Neutrophil (primary cell): ENCODE data around the gene SLC6A7.

Experiments
- H3K27ac ChIP-seq: fragments of 200-600 bp; sonication (generic); 2 replicates; pipeline ENCODE4 v1.5.1; 2016; ENCODE audit warnings: mild to moderate bottlenecking, moderate library complexity
- H3K27me3 ChIP-seq: fragments of 200-600 bp; sonication (generic); 2 replicates; pipeline ENCODE4 v1.6.0; 2016; ENCODE audit warnings: mild to moderate bottlenecking
- H3K36me3 ChIP-seq: fragments of 200-600 bp; sonication (generic); 2 replicates; pipeline ENCODE4 v1.5.1; 2017
- H3K4me1 ChIP-seq, 2 experiments: fragments of 200-600 bp in 1 of 2; sonication (generic) in 1 of 2; 1 replicate in 1 of 2; 2 replicates in 1 of 2; pipeline versions ENCODE4 v1.5.1 to v1.6.1; 2013 to 2016; ENCODE audit warnings: low read depth in 1 of 2, low read length in 1 of 2, mild to moderate bottlenecking in 1 of 2, moderate library complexity in 1 of 2; ENCODE audit not compliant: control insufficient read depth in 1 of 2, insufficient read depth in 1 of 2
- H3K4me3 ChIP-seq, 2 experiments: fragments of 200-600 bp in 1 of 2; sonication (generic) in 1 of 2; 1 replicate in 1 of 2; 2 replicates in 1 of 2; pipeline ENCODE4 v1.5.1; 2013 to 2016; ENCODE audit warnings: low read depth in 1 of 2, low read length in 1 of 2, mild to moderate bottlenecking in 1 of 2, moderate library complexity in 1 of 2
- H3K9me3 ChIP-seq: fragments of 200-600 bp; sonication (generic); 2 replicates; pipeline ENCODE4 v1.5.1; 2016
- TF ChIP-seq, protein P1 (sequence below): fragments of 200-600 bp; sonication (generic); IDR thresholded peaks from 2 replicates; pipeline ENCODE4 v1.5.1; 2016; ENCODE audit warnings: antibody characterized with exemption

Gene SLC6A7

DNA sequence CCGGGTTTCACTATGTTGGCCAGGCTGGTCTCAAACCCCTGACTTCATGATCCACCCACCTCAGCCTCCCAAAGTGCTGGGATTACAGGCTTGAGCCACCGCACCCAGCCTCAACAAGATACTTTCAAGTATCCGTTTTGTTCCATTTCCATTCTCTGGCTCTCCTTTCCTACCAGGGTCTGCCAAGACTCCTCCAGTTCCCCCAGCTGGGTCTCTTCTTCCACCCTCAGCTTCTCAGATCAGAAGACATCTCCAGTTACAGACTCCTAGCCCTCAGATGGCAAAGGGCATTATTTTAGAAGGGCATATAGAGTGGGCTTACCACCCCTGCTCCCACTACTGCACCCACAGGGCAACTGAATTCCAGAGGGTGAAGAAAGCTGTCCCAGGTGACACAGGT, 32.7 kb upstream of the SLC6A7 start:
- peaks cover 45% of the 10 kb centered on the region for H3K27me3 ChIP-seq
- H3K4me1 ChIP-seq, result peaks cover 0 to 3% of the 10 kb centered on the region in 2 experiments
- no peaks in the 10 kb centered on the region for H3K9me3 ChIP-seq
- H3K4me3 ChIP-seq, result no peak overlapping the region
- H3K36me3 ChIP-seq, result no peaks in the 10 kb centered on the region
- no peak overlapping the region for H3K27ac ChIP-seq
- TF ChIP-seq, protein P1, sequence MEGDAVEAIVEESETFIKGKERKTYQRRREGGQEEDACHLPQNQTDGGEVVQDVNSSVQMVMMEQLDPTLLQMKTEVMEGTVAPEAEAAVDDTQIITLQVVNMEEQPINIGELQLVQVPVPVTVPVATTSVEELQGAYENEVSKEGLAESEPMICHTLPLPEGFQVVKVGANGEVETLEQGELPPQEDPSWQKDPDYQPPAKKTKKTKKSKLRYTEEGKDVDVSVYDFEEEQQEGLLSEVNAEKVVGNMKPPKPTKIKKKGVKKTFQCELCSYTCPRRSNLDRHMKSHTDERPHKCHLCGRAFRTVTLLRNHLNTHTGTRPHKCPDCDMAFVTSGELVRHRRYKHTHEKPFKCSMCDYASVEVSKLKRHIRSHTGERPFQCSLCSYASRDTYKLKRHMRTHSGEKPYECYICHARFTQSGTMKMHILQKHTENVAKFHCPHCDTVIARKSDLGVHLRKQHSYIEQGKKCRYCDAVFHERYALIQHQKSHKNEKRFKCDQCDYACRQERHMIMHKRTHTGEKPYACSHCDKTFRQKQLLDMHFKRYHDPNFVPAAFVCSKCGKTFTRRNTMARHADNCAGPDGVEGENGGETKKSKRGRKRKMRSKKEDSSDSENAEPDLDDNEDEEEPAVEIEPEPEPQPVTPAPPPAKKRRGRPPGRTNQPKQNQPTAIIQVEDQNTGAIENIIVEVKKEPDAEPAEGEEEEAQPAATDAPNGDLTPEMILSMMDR, result no peak

- H3K27ac ChIP-seq, result no peak overlapping the region
- no peaks in the 10 kb centered on the region for H3K36me3 ChIP-seq
- H3K4me1 ChIP-seq, result peaks cover 0 to 3% of the 10 kb centered on the region in 2 experiments
- no peak overlapping the region for H3K4me3 ChIP-seq
- peaks cover 45% of the 10 kb centered on the region for H3K27me3 ChIP-seq
- H3K9me3 ChIP-seq, result no peaks in the 10 kb centered on the region
- TF ChIP-seq, protein P1, result no peak
Observed at GRCh38 chr5:150158170-150158949, 31.5 kb upstream of the SLC6A7 start.

GRCh38 chr5:150159031-150159430, 30.8 kb upstream of the SLC6A7 start:
- H3K27ac ChIP-seq, result no peak overlapping the region
- TF ChIP-seq, protein P1, result no peak
- peaks cover 0 to 3% of the 10 kb centered on the region in 2 experiments for H3K4me1 ChIP-seq
- no peak overlapping the region for H3K4me3 ChIP-seq
- no peaks in the 10 kb centered on the region for H3K9me3 ChIP-seq
- no peaks in the 10 kb centered on the region for H3K36me3 ChIP-seq
- peaks cover 42% of the 10 kb centered on the region for H3K27me3 ChIP-seq

GRCh38 chr5:150159741-150160179, 30.1 kb upstream of the SLC6A7 start:
- no peaks in the 10 kb centered on the region for H3K9me3 ChIP-seq
- TF ChIP-seq, protein P1, result no peak
- peaks cover 36% of the 10 kb centered on the region for H3K27me3 ChIP-seq
- no peaks in the 10 kb centered on the region for H3K36me3 ChIP-seq
- no peak overlapping the region for H3K27ac ChIP-seq
- H3K4me3 ChIP-seq, result no peak overlapping the region
- H3K4me1 ChIP-seq, result peaks cover 0 to 3% of the 10 kb centered on the region in 2 experiments

- peaks cover 36% of the 10 kb centered on the region for H3K27me3 ChIP-seq
Observed at GRCh38 chr5:150160448-150161081, 29.3 kb upstream of the SLC6A7 start.

More at GRCh38 chr5:150160448-150161081, 29.3 kb upstream of the SLC6A7 start:
- Histone ChIP-seq H3K36me3 (no peaks in the 10 kb centered on the region), H3K27ac (no peak overlapping the region), H3K4me3 (no peak overlapping the region), H3K4me1 (peaks cover 0 to 3% of the 10 kb centered on the region in 2 experiments), H3K9me3 (no peaks in the 10 kb centered on the region)
- TF ChIP-seq, protein P1, result no peak
